Measurements from ENCODE around the gene UNC93A. TPM values are rescaled to one million over a fixed set of nuclear protein-coding genes. Genes with fewer than 3 reads are reported as not detected.

UNC93A gene
- total RNA-seq, 2 experiments from 2014 or later: not detected

- ChIA-PET CTCF (no interaction called here), POLR2A (interaction anchor here (0.5 kb wide), 1 partner anchor 350 kb away, joined by 5 read pairs; no protein-coding TSS in a partner anchor)
- no peaks in the 10 kb centered on the region for H3K4me1 Mint-ChIP-seq (ENCODE audit: low read depth)
- ATAC-seq: no peak
- no peaks in the 10 kb centered on the region for H3K36me3 Mint-ChIP-seq (ENCODE audit: low read depth)
- no peaks in the 10 kb centered on the region for H3K27me3 Mint-ChIP-seq
- no peaks in the 10 kb centered on the region for H3K9me3 Mint-ChIP-seq
- no peak overlapping the region for H3K27ac Mint-ChIP-seq
- DNase-seq: no peak
- TF ChIP-seq CTCF (IDR thresholded peaks at IDR 0.05): no peak
- no peak overlapping the region for H3K4me3 Mint-ChIP-seq
- intact Hi-C loops (cut with micrococcal nuclease): no loop called here
Observed at GRCh38 chr6:167303675-167304625, 12.8 kb downstream of the UNC93A start.

GRCh38 chr6:167304912-167305311 is 13.8 kb downstream of the UNC93A start:
- Mint-ChIP-seq H3K27ac (no peak overlapping the region), H3K4me3 (no peak overlapping the region), H3K27me3 (no peaks in the 10 kb centered on the region), H3K36me3 (ENCODE audit: low read depth) (no peaks in the 10 kb centered on the region), H3K9me3 (no peaks in the 10 kb centered on the region), H3K4me1 (ENCODE audit: low read depth) (no peaks in the 10 kb centered on the region)
- ATAC-seq (no peak), DNase-seq (no peak)
- CTCF ChIA-PET: no interaction called here
- no peak for TF ChIP-seq CTCF (IDR thresholded peaks at IDR 0.05)
- intact Hi-C loops (cut with micrococcal nuclease): no loop called here
- POLR2A ChIA-PET: no interaction called here

GRCh38 chr6:167305796-167306195 is 14.7 kb downstream of the UNC93A start:
- no peaks in the 10 kb centered on the region for H3K9me3 Mint-ChIP-seq
- ATAC-seq (no peak), DNase-seq (no peak)
- no peak for TF ChIP-seq CTCF (IDR thresholded peaks at IDR 0.05)
- intact Hi-C loops (cut with micrococcal nuclease): no loop called here
- H3K4me1 Mint-ChIP-seq (ENCODE audit: low read depth): no peaks in the 10 kb centered on the region
- H3K36me3 Mint-ChIP-seq (ENCODE audit: low read depth): no peaks in the 10 kb centered on the region
- H3K27ac Mint-ChIP-seq: no peak overlapping the region
- H3K27me3 Mint-ChIP-seq: no peaks in the 10 kb centered on the region
- CTCF ChIA-PET: no interaction called here
- POLR2A ChIA-PET: no interaction called here
- no peak overlapping the region for H3K4me3 Mint-ChIP-seq

GRCh38 chr6:167306401-167306998 is 15.4 kb downstream of the UNC93A start:
- intact Hi-C loops (cut with micrococcal nuclease): no loop called here
- no peaks in the 10 kb centered on the region for H3K36me3 Mint-ChIP-seq (ENCODE audit: low read depth)
- H3K4me3 Mint-ChIP-seq: no peak overlapping the region
- DNase-seq: no peak
- POLR2A ChIA-PET: no interaction called here
- no peaks in the 10 kb centered on the region for H3K27me3 Mint-ChIP-seq
- no peak overlapping the region for H3K27ac Mint-ChIP-seq
- ATAC-seq: no peak
- TF ChIP-seq CTCF (IDR thresholded peaks at IDR 0.05): no peak
- CTCF ChIA-PET: no interaction called here
- H3K9me3 Mint-ChIP-seq: no peaks in the 10 kb centered on the region
- H3K4me1 Mint-ChIP-seq (ENCODE audit: low read depth): no peaks in the 10 kb centered on the region

- POLR2A ChIA-PET: no interaction called here
- Mint-ChIP-seq H3K27me3 (no peaks in the 10 kb centered on the region), H3K36me3 (ENCODE audit: low read depth) (no peaks in the 10 kb centered on the region), H3K4me1 (ENCODE audit: low read depth) (no peaks in the 10 kb centered on the region), H3K4me3 (no peak overlapping the region), H3K27ac (no peak overlapping the region), H3K9me3 (no peaks in the 10 kb centered on the region)
- CTCF ChIA-PET: no interaction called here
- DNase-seq (no peak), ATAC-seq (no peak)
- TF ChIP-seq CTCF (IDR thresholded peaks at IDR 0.05): no peak
- intact Hi-C loops (cut with micrococcal nuclease): no loop called here
Observed at GRCh38 chr6:167307342-167307955, 16.3 kb downstream of the UNC93A start.
